ENCODE results near the gene SPI1. TPM values are rescaled to one million over a fixed set of nuclear protein-coding genes. Genes with fewer than 3 reads are reported as not detected.

The SPI1 gene
- total RNA-seq, 5 donors from 2014 or later (not counting 1 experiment from before 2014, with no cell fraction given): 1.8 to 5.8 (median 2.1) TPM

DNA sequence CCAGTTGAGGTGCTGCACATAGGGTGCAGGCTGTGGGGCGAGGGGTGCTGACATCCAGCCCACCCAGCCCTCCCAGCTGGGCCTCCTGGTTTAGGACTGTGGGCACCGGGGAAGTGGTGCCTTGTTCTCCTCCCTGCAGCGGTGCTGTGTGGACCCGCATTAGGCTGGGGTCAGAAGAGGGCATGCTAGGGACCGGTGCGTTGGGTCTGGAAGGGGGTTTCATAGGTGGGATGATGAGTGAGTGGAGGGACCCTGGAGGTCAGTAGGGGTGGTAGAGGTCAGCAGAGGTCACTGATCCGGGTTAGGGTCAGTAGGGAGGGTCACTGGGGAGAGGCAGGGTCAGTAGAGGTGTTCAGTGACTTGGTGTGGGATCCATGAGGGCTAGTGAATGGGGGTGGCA, 19.2 kb downstream of the SPI1 start:
- CTCF ChIA-PET: no interaction called here
- H3K9me3 ChIP-seq: no peaks in the 10 kb centered on the region
- H3K4me3 Mint-ChIP-seq: peak overlapping the region in 1 of 3 donors; percentile 14
- no peak overlapping the region for H3K27ac Mint-ChIP-seq
- peaks cover 0 to 6% of the 10 kb centered on the region in 2 experiments for H3K27me3 ChIP-seq (replicated peaks in 1 of 2; ENCODE audit: control insufficient read depth in 2 of 2, extremely low read depth in 1 of 2, insufficient read depth in 2 of 2, low read length in 1 of 2)
- no peak overlapping the region for H3K27ac ChIP-seq (ENCODE audit: low read length)
- no peaks in the 10 kb centered on the region for H3K36me3 ChIP-seq (ENCODE audit: control insufficient read depth in 2 of 2, extremely low read depth in 1 of 2, insufficient read depth in 1 of 2, low read length in 1 of 2)
- POLR2A ChIA-PET: no interaction called here
- H3K27me3 Mint-ChIP-seq: no peaks in the 10 kb centered on the region
- no peaks in the 10 kb centered on the region for H3K36me3 Mint-ChIP-seq
- 78% methylated on average over 6 of the region's 7 CpGs for WGBS (ENCODE audit: insufficient coverage)
- H3K4me1 ChIP-seq (ENCODE audit: control insufficient read depth in 1 of 2, extremely low read depth in 1 of 2, insufficient read depth in 2 of 2, low read length in 2 of 2): peaks cover 0 to 13% of the 10 kb centered on the region in 2 experiments
- ATAC-seq (replicated peaks in 1 of 4): no peak
- H3K9me3 Mint-ChIP-seq: no peaks in the 10 kb centered on the region
- DNase-seq: no peak
- H3K4me3 ChIP-seq (ENCODE audit: control insufficient read depth in 1 of 2, extremely low read depth in 1 of 2, low read length in 1 of 2): no peak overlapping the region
- H3K4me1 Mint-ChIP-seq: peaks cover 6 to 9% (median 7%) of the 10 kb centered on the region in 3 donors

GRCh38 chr11:47358731-47359051, 19.7 kb downstream of the SPI1 start:
- Histone ChIP-seq H3K4me1 (ENCODE audit: control insufficient read depth in 1 of 2, extremely low read depth in 1 of 2, insufficient read depth in 2 of 2, low read length in 2 of 2) (peaks cover 0 to 13% of the 10 kb centered on the region in 2 experiments), H3K27ac (ENCODE audit: low read length) (no peak overlapping the region), H3K36me3 (ENCODE audit: control insufficient read depth in 2 of 2, extremely low read depth in 1 of 2, insufficient read depth in 1 of 2, low read length in 1 of 2) (no peaks in the 10 kb centered on the region), H3K4me3 (ENCODE audit: control insufficient read depth in 1 of 2, extremely low read depth in 1 of 2, low read length in 1 of 2) (no peak overlapping the region), H3K9me3 (no peaks in the 10 kb centered on the region), H3K27me3 (replicated peaks in 1 of 2; ENCODE audit: control insufficient read depth in 2 of 2, extremely low read depth in 1 of 2, insufficient read depth in 2 of 2, low read length in 1 of 2) (peaks cover 0 to 6% of the 10 kb centered on the region in 2 experiments)
- ATAC-seq (replicated peaks in 1 of 4) (no peak), DNase-seq (no peak)
- peaks cover 6 to 9% (median 7%) of the 10 kb centered on the region in 3 donors for H3K4me1 Mint-ChIP-seq
- H3K36me3 Mint-ChIP-seq: no peaks in the 10 kb centered on the region
- H3K27me3 Mint-ChIP-seq: no peaks in the 10 kb centered on the region
- WGBS (ENCODE audit: insufficient coverage): 97% methylated on average over 12 of the region's 14 CpGs
- no peak overlapping the region for H3K4me3 Mint-ChIP-seq
- POLR2A ChIA-PET: no interaction called here
- CTCF ChIA-PET: no interaction called here
- no peaks in the 10 kb centered on the region for H3K9me3 Mint-ChIP-seq
- no peak overlapping the region for H3K27ac Mint-ChIP-seq

- POLR2A ChIA-PET: no interaction called here
- no peak overlapping the region for H3K27ac ChIP-seq (ENCODE audit: low read length)
Measured at GRCh38 chr11:47357985-47358730, 20.2 kb downstream of the SPI1 start.

DNA sequence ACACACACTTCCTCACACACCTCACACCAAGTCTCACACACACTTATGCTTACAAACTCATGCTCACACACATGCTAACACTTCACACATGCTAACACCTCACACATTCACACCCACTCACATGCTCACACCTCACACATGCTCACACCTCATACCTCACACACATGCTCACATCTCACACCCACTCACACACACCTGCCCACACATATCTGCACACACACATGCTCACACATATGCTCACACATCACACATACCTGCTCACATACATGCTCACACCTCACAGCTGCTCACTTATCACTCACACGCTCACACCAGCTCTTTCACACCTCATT, 21.4 kb downstream of the SPI1 start:
- 94% methylated on average over 1 of the region's 1 CpG for WGBS (ENCODE audit: insufficient coverage)

More at GRCh38 chr11:47357985-47358730, 20.2 kb downstream of the SPI1 start:
- Histone ChIP-seq H3K4me1 (ENCODE audit: control insufficient read depth in 1 of 2, extremely low read depth in 1 of 2, insufficient read depth in 2 of 2, low read length in 2 of 2) (peaks cover 0 to 13% of the 10 kb centered on the region in 2 experiments), H3K9me3 (no peaks in the 10 kb centered on the region), H3K4me3 (ENCODE audit: control insufficient read depth in 1 of 2, extremely low read depth in 1 of 2, low read length in 1 of 2) (no peak overlapping the region), H3K27me3 (replicated peaks in 1 of 2; ENCODE audit: control insufficient read depth in 2 of 2, extremely low read depth in 1 of 2, insufficient read depth in 2 of 2, low read length in 1 of 2) (peaks cover 0 to 6% of the 10 kb centered on the region in 2 experiments), H3K36me3 (ENCODE audit: control insufficient read depth in 2 of 2, extremely low read depth in 1 of 2, insufficient read depth in 1 of 2, low read length in 1 of 2) (no peaks in the 10 kb centered on the region)
- no peak overlapping the region for H3K4me3 Mint-ChIP-seq
- DNase-seq (no peak), ATAC-seq (replicated peaks in 1 of 4) (no peak)
- 95% methylated on average over 6 of the region's 6 CpGs for WGBS (ENCODE audit: insufficient coverage)
- no peaks in the 10 kb centered on the region for H3K9me3 Mint-ChIP-seq
- H3K27ac Mint-ChIP-seq: no peak overlapping the region
- H3K36me3 Mint-ChIP-seq: no peaks in the 10 kb centered on the region
- H3K4me1 Mint-ChIP-seq: peaks cover 6 to 9% (median 7%) of the 10 kb centered on the region in 3 donors
- CTCF ChIA-PET: no interaction called here
- no peaks in the 10 kb centered on the region for H3K27me3 Mint-ChIP-seq

GRCh38 chr11:47356129-47356997, 22.0 kb downstream of the SPI1 start:
- Mint-ChIP-seq H3K9me3 (no peaks in the 10 kb centered on the region), H3K4me3 (no peak overlapping the region)
- CTCF ChIA-PET: no interaction called here

More for the DNA sequence above, 21.4 kb downstream of the SPI1 start:
- DNase-seq: no peak
- no peaks in the 10 kb centered on the region for H3K36me3 ChIP-seq (ENCODE audit: control insufficient read depth in 2 of 2, extremely low read depth in 1 of 2, insufficient read depth in 1 of 2, low read length in 1 of 2)
- Mint-ChIP-seq H3K27ac (no peak overlapping the region), H3K27me3 (no peaks in the 10 kb centered on the region), H3K4me1 (peaks cover 6 to 9% (median 7%) of the 10 kb centered on the region in 3 donors), H3K36me3 (no peaks in the 10 kb centered on the region), H3K4me3 (no peak overlapping the region), H3K9me3 (no peaks in the 10 kb centered on the region)
- no peak overlapping the region for H3K4me3 ChIP-seq (ENCODE audit: control insufficient read depth in 1 of 2, extremely low read depth in 1 of 2, low read length in 1 of 2)
- H3K27me3 ChIP-seq (replicated peaks in 1 of 2; ENCODE audit: control insufficient read depth in 2 of 2, extremely low read depth in 1 of 2, insufficient read depth in 2 of 2, low read length in 1 of 2): peaks cover 0 to 15% of the 10 kb centered on the region in 2 experiments
- no peak overlapping the region for H3K27ac ChIP-seq (ENCODE audit: low read length)
- ATAC-seq (replicated peaks in 1 of 4): no peak
- ChIA-PET CTCF (no interaction called here), POLR2A (no interaction called here)
- H3K9me3 ChIP-seq: no peaks in the 10 kb centered on the region
- H3K4me1 ChIP-seq (ENCODE audit: control insufficient read depth in 1 of 2, extremely low read depth in 1 of 2, insufficient read depth in 2 of 2, low read length in 2 of 2): peaks cover 0 to 13% of the 10 kb centered on the region in 2 experiments

GRCh38 chr11:47355283-47356128, 22.8 kb downstream of the SPI1 start:
- Histone ChIP-seq H3K27me3 (replicated peaks in 1 of 2; ENCODE audit: control insufficient read depth in 2 of 2, extremely low read depth in 1 of 2, insufficient read depth in 2 of 2, low read length in 1 of 2) (peaks cover 0 to 19% of the 10 kb centered on the region in 2 experiments), H3K9me3 (no peaks in the 10 kb centered on the region), H3K36me3 (ENCODE audit: control insufficient read depth in 2 of 2, extremely low read depth in 1 of 2, insufficient read depth in 1 of 2, low read length in 1 of 2) (no peaks in the 10 kb centered on the region), H3K27ac (ENCODE audit: low read length) (no peak overlapping the region), H3K4me1 (ENCODE audit: control insufficient read depth in 1 of 2, extremely low read depth in 1 of 2, insufficient read depth in 2 of 2, low read length in 2 of 2) (peaks cover 0 to 13% of the 10 kb centered on the region in 2 experiments), H3K4me3 (ENCODE audit: control insufficient read depth in 1 of 2, extremely low read depth in 1 of 2, low read length in 1 of 2) (no peak overlapping the region)
- POLR2A ChIA-PET: no interaction called here
- no peak overlapping the region for H3K27ac Mint-ChIP-seq
- H3K9me3 Mint-ChIP-seq: no peaks in the 10 kb centered on the region
- peaks cover 6 to 9% (median 7%) of the 10 kb centered on the region in 3 donors for H3K4me1 Mint-ChIP-seq
- no peaks in the 10 kb centered on the region for H3K27me3 Mint-ChIP-seq
- ATAC-seq (replicated peaks in 1 of 4) (no peak), DNase-seq (no peak)
- no peak overlapping the region for H3K4me3 Mint-ChIP-seq
- 90% methylated on average over 33 of the region's 47 CpGs for WGBS (ENCODE audit: insufficient coverage)
- CTCF ChIA-PET: no interaction called here
- H3K36me3 Mint-ChIP-seq: no peaks in the 10 kb centered on the region

More at GRCh38 chr11:47356129-47356997, 22.0 kb downstream of the SPI1 start:
- peaks cover 0 to 13% of the 10 kb centered on the region in 2 experiments for H3K4me1 ChIP-seq (ENCODE audit: control insufficient read depth in 1 of 2, extremely low read depth in 1 of 2, insufficient read depth in 2 of 2, low read length in 2 of 2)
- DNase-seq (no peak), ATAC-seq (replicated peaks in 1 of 4) (no peak)
- POLR2A ChIA-PET: no interaction called here
- H3K27me3 Mint-ChIP-seq: no peaks in the 10 kb centered on the region
- WGBS (ENCODE audit: insufficient coverage): 82% methylated on average over 9 of the region's 9 CpGs
- no peaks in the 10 kb centered on the region for H3K36me3 ChIP-seq (ENCODE audit: control insufficient read depth in 2 of 2, extremely low read depth in 1 of 2, insufficient read depth in 1 of 2, low read length in 1 of 2)
- no peak overlapping the region for H3K27ac Mint-ChIP-seq
- H3K27me3 ChIP-seq (replicated peaks in 1 of 2; ENCODE audit: control insufficient read depth in 2 of 2, extremely low read depth in 1 of 2, insufficient read depth in 2 of 2, low read length in 1 of 2): peaks cover 0 to 15% of the 10 kb centered on the region in 2 experiments
- H3K36me3 Mint-ChIP-seq: no peaks in the 10 kb centered on the region
- H3K9me3 ChIP-seq: no peaks in the 10 kb centered on the region
- peaks cover 6 to 9% (median 7%) of the 10 kb centered on the region in 3 donors for H3K4me1 Mint-ChIP-seq
- H3K4me3 ChIP-seq (ENCODE audit: control insufficient read depth in 1 of 2, extremely low read depth in 1 of 2, low read length in 1 of 2): no peak overlapping the region
- H3K27ac ChIP-seq (ENCODE audit: low read length): no peak overlapping the region

Data from T-cell (primary cell).